K562 (cell line): Measurements from ENCODE around the gene PCCA. TPM values are rescaled to one million over a fixed set of nuclear protein-coding genes. Genes with fewer than 3 reads are reported as not detected.

Experiments used
- ATAC-seq: fragments of 200-7000 bp; cut with Tn5 transposase; 3 replicates; pipeline ENCODE4 v1.9.1; 2020; ENCODE audit warnings: moderate library complexity
- BruUV-seq: library from RNA; stranded (reverse); fragments of 400-500 nt; replicated peaks from 2 replicates; lab custom pipeline; 2021; lab: Mats Ljungman, UMichigan
- CTCF ChIA-PET: fragments of 300-600 bp; formaldehyde crosslinking; extraction: SDS; loops from one replicate; lab custom pipeline; 2021; ENCODE audit warnings: low intra/inter-chr PET ratio; lab: Yijun Ruan, JAX
- POLR2A ChIA-PET: fragments of 300-600, 350-650 bp; sonication (Branson Sonifier 250); formaldehyde crosslinking; extraction: SDS; loops from one replicate; lab custom pipeline; 2021; ENCODE audit warnings: antibody characterized with exemption, inconsistent platforms; lab: Yijun Ruan, JAX
- DNase-seq, 4 experiments: peaks; one replicate each; pipeline versions ENCODE4 v3.0.0 to v3.0.0-alpha.2; 2011 to 2018; ENCODE audit warnings: low spot score in 3 of 4, mixed read lengths in 3 of 4; ENCODE audit errors: extremely low read depth in 1 of 4
- FAIRE-seq: peaks from 2 replicates; lab custom pipeline; 2011; peaks lifted over from hg19 to GRCh38; lab: Jason Lieb, UNC
- H2AFZ ChIP-seq: 2 replicates; pipeline ENCODE4 v1.6.0; 2011; ENCODE audit warnings: low read depth, low read length, control low read depth, inconsistent platforms
- H3K27ac ChIP-seq: fragments of 200-600 bp; 3 replicates; pipeline ENCODE4 v1.8.0; 2011; ENCODE audit warnings: low read depth, mild to moderate bottlenecking, control low read depth, inconsistent platforms, low read length, moderate library complexity, mixed read lengths; ENCODE audit errors: extremely low read depth
- H3K27me3 ChIP-seq, 2 experiments: fragments of 300-600 bp in 1 of 2; 2 replicates in 1 of 2; 3 replicates in 1 of 2; pipeline versions ENCODE4 v1.6.0 to v1.8.0; 2011; ENCODE audit warnings: inconsistent platforms in 2 of 2, low read length in 2 of 2, mild to moderate bottlenecking in 1 of 2, mixed read lengths in 1 of 2, moderate library complexity in 1 of 2; ENCODE audit not compliant: control insufficient read depth in 2 of 2, insufficient read depth in 2 of 2
- H3K36me3 ChIP-seq: fragments of 300-600 bp; 3 replicates; pipeline ENCODE4 v1.8.0; 2011; ENCODE audit warnings: mild to moderate bottlenecking, low read length, inconsistent platforms; ENCODE audit not compliant: control insufficient read depth, insufficient read depth
- H3K4me1 ChIP-seq, 2 experiments: fragments of 200-600 bp in 1 of 2; replicated peaks in 1 of 2; 2 replicates in 1 of 2; 3 replicates in 1 of 2; pipeline versions ENCODE4 v1.5.1 to v1.8.0; 2011; ENCODE audit warnings: inconsistent platforms in 2 of 2, low read length in 2 of 2, mild to moderate bottlenecking in 1 of 2, mixed read lengths in 1 of 2, moderate library complexity in 1 of 2; ENCODE audit not compliant: control insufficient read depth in 2 of 2, insufficient read depth in 2 of 2
- H3K4me2 ChIP-seq: 2 replicates; pipeline ENCODE4 v1.6.1; 2011; ENCODE audit warnings: low read length, control low read depth, inconsistent platforms, mixed read lengths; ENCODE audit not compliant: insufficient read depth
- H3K4me3 ChIP-seq: fragments of 200-600 bp; sonication (generic), shearing (Covaris generic); 2 replicates; pipeline ENCODE4 v1.5.1; 2016; ENCODE audit warnings: control low read depth, inconsistent platforms
- H3K79me2 ChIP-seq: fragments of 200-600 bp; 3 replicates; pipeline ENCODE4 v1.8.0; 2011; ENCODE audit warnings: low read length, inconsistent platforms; ENCODE audit not compliant: control insufficient read depth, insufficient read depth
- H3K9ac ChIP-seq, 2 experiments: 2 replicates each; pipeline versions ENCODE4 v1.6.0 to v1.6.1; 2011; ENCODE audit warnings: low read depth in 2 of 2, low read length in 2 of 2, control low read depth in 1 of 2, inconsistent platforms in 1 of 2, mild to moderate bottlenecking in 1 of 2, mixed read lengths in 1 of 2; ENCODE audit not compliant: insufficient read depth in 1 of 2
- H3K9me1 ChIP-seq: one replicate; pipeline ENCODE4 v1.6.0; 2011; ENCODE audit warnings: inconsistent platforms, mild to moderate bottlenecking, low read length, moderate library complexity; ENCODE audit not compliant: control insufficient read depth, insufficient read depth
- H3K9me3 ChIP-seq: replicated peaks from 2 replicates; pipeline ENCODE4 v1.5.1; 2011; ENCODE audit warnings: low read depth, low read length, inconsistent platforms; ENCODE audit not compliant: control insufficient read depth, insufficient read depth
- H4K20me1 ChIP-seq: replicated peaks from 2 replicates; pipeline ENCODE4 v1.6.1; 2011; ENCODE audit warnings: low read length, inconsistent platforms, mixed read lengths; ENCODE audit not compliant: control insufficient read depth, insufficient read depth
- CEBPB ChIP-seq: fragments of 450-650 bp; IDR thresholded peaks from 2 replicates; pipeline ENCODE4 v1.6.1; 2016; ENCODE audit warnings: missing genetic modification characterization, missing compliant biosample characterization
- CEBPG ChIP-seq, 3 experiments: fragments of 200-800 bp in 1 of 3; sonication (Bioruptor generic) in 1 of 3; sonication (generic) in 1 of 3; formaldehyde crosslinking in 1 of 3; IDR thresholded peaks in 2 of 3; conservative IDR thresholded peaks in 1 of 3; 2 replicates each; pipeline versions ENCODE4 v1.6.1 to v1.8.0; 2016 to 2022; ENCODE audit warnings: missing compliant biosample characterization in 2 of 3, missing genetic modification characterization in 2 of 3, mild to moderate bottlenecking in 1 of 3, missing genetic modification reagents in 1 of 3
- FOXJ3 ChIP-seq: sonication (generic); formaldehyde crosslinking; IDR thresholded peaks from 2 replicates; pipeline ENCODE4 v1.4.0; 2020; ENCODE audit warnings: mild to moderate bottlenecking, missing genetic modification reagents
- GATAD2B ChIP-seq: fragments of 450-650 bp; IDR thresholded peaks from 2 replicates; pipeline ENCODE4 v1.6.1; 2017; ENCODE audit warnings: mild to moderate bottlenecking, borderline replicate concordance
- HDGF ChIP-seq: fragments of 450-650 bp; IDR thresholded peaks from 2 replicates; pipeline ENCODE4 v1.6.1; 2016
- HES1 ChIP-seq: fragments of 450-650 bp; IDR thresholded peaks from 2 replicates; pipeline ENCODE4 v1.6.1; 2016; ENCODE audit warnings: low read depth, mild to moderate bottlenecking, moderate library complexity
- MAZ ChIP-seq, 2 experiments: fragments of 450-650 bp in 1 of 2; sonication (generic) in 1 of 2; formaldehyde crosslinking; IDR thresholded peaks in 1 of 2; conservative IDR thresholded peaks in 1 of 2; 2 replicates each; pipeline versions ENCODE4 v1.4.0 to v1.5.0; 2020; ENCODE audit warnings: mild to moderate bottlenecking in 1 of 2, missing genetic modification reagents in 1 of 2
- ZNF592 ChIP-seq: fragments of 450-650 bp; IDR thresholded peaks from 2 replicates; pipeline ENCODE4 v1.6.1; 2017; ENCODE audit warnings: antibody characterized with exemption, mild to moderate bottlenecking
- ZNF668 ChIP-seq: fragments of 250-450 bp; sonication (Bioruptor Pico); IDR thresholded peaks from 2 replicates; pipeline ENCODE4 v1.8.0; 2022; ENCODE audit warnings: mild to moderate bottlenecking, inconsistent platforms
- ZNF79 ChIP-seq: fragments of 250-450 bp; sonication (Bioruptor Pico); IDR thresholded peaks from 2 replicates; pipeline ENCODE4 v1.4.0; 2020; ENCODE audit warnings: low read depth, mild to moderate bottlenecking, moderate library complexity
- ZNF830 ChIP-seq: fragments of 250-450 bp; sonication (Bioruptor Pico); IDR thresholded peaks from 2 replicates; pipeline ENCODE4 v1.5.0; 2021; ENCODE audit warnings: mild to moderate bottlenecking
- WGBS: fragments of 100-300 bp; shearing (Covaris generic); methylation state at CpG from one replicate; pipeline ENCODE4 v1.1.6; 2016; ENCODE audit warnings: low coverage, mixed read lengths; ENCODE audit not compliant: insufficient coverage; ENCODE audit errors: missing lambda C conversion rate; 5-methylcytosine and 5-hydroxymethylcytosine counted together
- in situ Hi-C: fragments of 300-500 bp; cut with MboI; formaldehyde crosslinking; loops from 4 replicates; pipeline ENCODE4 v1.15.0; 2018; ENCODE audit warnings: inconsistent platforms, mixed read lengths
- intact Hi-C: fragments of 100-400 bp; cut with micrococcal nuclease; formaldehyde crosslinking; loops from 2 replicates; pipeline ENCODE4 v1.14.2; 2022
- polyA plus RNA-seq, 8 experiments: library from polyadenylated mRNA; depleted of rRNA in 4 of 8; stranded (reverse) in 5 of 8; unstranded in 3 of 8; fragments of >200 nt; fragmentation: Nextera tagmentation in 2 of 8; fragmentation: Illumina TruSeq in 1 of 8; extraction: Ambion mirVana in 2 of 8; extraction: Trizol in 1 of 8; gene quantifications; 2 replicates each; pipeline versions ENCODE4 v1.2.1 to v1.2.3, GENCODE V29; 2011 to 2014; ENCODE audit warnings: inconsistent platforms in 1 of 8, missing spikeins in 1 of 8
- total RNA-seq, 7 experiments: library from RNA; depleted of rRNA in 6 of 7; stranded (reverse); fragments of >200 nt in 6 of 7; fragmentation: Illumina TruSeq in 2 of 7; extraction: Trizol in 2 of 7; gene quantifications; 2 replicates each; pipeline versions ENCODE4 v1.2.1 to v1.2.3, GENCODE V29; 2011 to 2021; ENCODE audit warnings: low replicate concordance in 1 of 7

The PCCA gene
- total and polyA plus RNA-seq, 9 of the 15 experiments (the other 6 are each of a cell fraction or from before 2014, with no cell fraction given), result 5.2 to 14.1 (median 9.7) TPM

GRCh38 chr13:100300708-100301107, 211.8 kb downstream of the PCCA start (continued):
- TF ChIP-seq ZNF668 (CRISPR knock-in tag) (no peak), HDGF (no peak), GATAD2B (no peak), FOXJ3 (CRISPR knock-in tag) (no peak)
- TF ChIP-seq, all 486 proteins: peak for 0

GRCh38 chr13:100301418-100301817, 212.5 kb downstream of the PCCA start:
- no peak for FAIRE-seq
- POLR2A ChIA-PET, result no interaction called here
- DNase-seq, result no peak

GRCh38 chr13:100302391-100302790, 213.5 kb downstream of the PCCA start:
- in situ Hi-C loops (no loop called here), intact Hi-C loops (no loop called here)
- POLR2A ChIA-PET, result no interaction called here
- Histone ChIP-seq H3K27ac (no peak overlapping the region), H3K79me2 (no peaks in the 10 kb centered on the region), H2AFZ (no peak overlapping the region), H3K9ac (no peak overlapping the region), H3K27me3 (no peaks in the 10 kb centered on the region), H4K20me1 (no peaks in the 10 kb centered on the region), H3K4me1 (no peaks in the 10 kb centered on the region), H3K9me3 (no peaks in the 10 kb centered on the region), H3K9me1 (no peaks in the 10 kb centered on the region), H3K4me2 (no peak overlapping the region), H3K4me3 (no peak overlapping the region), H3K36me3 (no peaks in the 10 kb centered on the region)
- BruUV-seq, result no TSS peak
- no peak for DNase-seq
- CTCF ChIA-PET, result no interaction called here
- no peak for ATAC-seq
- no peak for FAIRE-seq
- WGBS, result 80% methylated on average over 2 of the region's 2 CpGs
- TF ChIP-seq MAZ (CRISPR knock-in tag; conservative IDR thresholded peaks at IDR 0.05 in 1 of 2, IDR thresholded peaks at IDR 0.05 in 1 of 2) (no peak), ZNF592 (no peak), ZNF79 (CRISPR knock-in tag) (no peak), HES1 (no peak)

More at GRCh38 chr13:100301418-100301817, 212.5 kb downstream of the PCCA start:
- Histone ChIP-seq H3K9me1 (no peaks in the 10 kb centered on the region), H3K4me2 (no peak overlapping the region), H3K36me3 (no peaks in the 10 kb centered on the region), H4K20me1 (no peaks in the 10 kb centered on the region), H3K9ac (no peak overlapping the region), H3K9me3 (no peaks in the 10 kb centered on the region), H3K27me3 (no peaks in the 10 kb centered on the region), H3K27ac (no peak overlapping the region), H2AFZ (no peak overlapping the region), H3K4me3 (no peak overlapping the region), H3K4me1 (no peaks in the 10 kb centered on the region), H3K79me2 (no peaks in the 10 kb centered on the region)
- 80% methylated on average over 5 of the region's 5 CpGs for WGBS
- no TSS peak for BruUV-seq
- TF ChIP-seq CEBPB (peak; percentile 66), ZNF830 (no peak), CEBPG (CRISPR knock-in tag; IDR thresholded peaks at IDR 0.05) (no peak), CEBPG (tag; conservative IDR thresholded peaks at IDR 0.05 in 1 of 2, IDR thresholded peaks at IDR 0.05 in 1 of 2) (peak in 1 of 2 experiments; percentile 76; a peak in 2 of 4 replicates)
- CTCF ChIA-PET, result no interaction called here
- intact Hi-C loops, result no loop called here
- in situ Hi-C loops, result no loop called here
- ATAC-seq, result no peak
